ENCODE measurements around the gene ETS1. TPM values are rescaled to one million over a fixed set of nuclear protein-coding genes. Genes with fewer than 3 reads are reported as not detected.

ETS1 gene
- polyA plus RNA-seq, 1 donor (not counting 4 experiments of a cell fraction or from before 2014, with no cell fraction given), result 41.0 TPM

DNA sequence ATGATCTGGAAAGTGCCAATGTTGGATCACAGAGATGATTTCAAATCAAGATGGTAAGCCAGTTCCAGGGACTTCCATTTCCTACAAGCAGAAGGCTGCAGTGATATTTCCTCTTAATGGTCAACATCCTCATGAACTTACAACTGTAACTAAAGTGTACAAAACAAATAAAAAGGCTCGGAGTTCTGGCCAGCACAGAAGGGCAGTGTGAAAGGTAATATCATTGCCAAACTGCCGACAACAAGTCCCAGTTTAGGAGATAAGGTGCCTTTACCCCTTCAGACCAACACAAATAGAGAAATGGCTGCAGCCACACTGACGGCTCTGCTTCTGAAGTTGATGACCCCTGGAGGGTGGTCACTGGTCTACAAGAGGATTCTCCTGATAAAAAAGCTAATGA is 91.1 kb downstream of the ETS1 start:
- peaks cover 61% of the 10 kb centered on the region for H3K4me1 ChIP-seq (ENCODE audit: control insufficient read depth, extremely low read depth, insufficient read depth, low read length)

GRCh38 chr11:128494418-128495332 is 92.7 kb downstream of the ETS1 start:
- no peak overlapping the region for H3K4me2 ChIP-seq (ENCODE audit: control insufficient read depth, extremely low read depth, insufficient read depth, low read depth, low read length)
- no peaks in the 10 kb centered on the region for H3K27me3 ChIP-seq (ENCODE audit: control insufficient read depth, extremely low read depth, insufficient read depth, low read length)
- peaks cover 12% of the 10 kb centered on the region for H4K20me1 ChIP-seq (ENCODE audit: control insufficient read depth, extremely low read depth, insufficient read depth, low read length)
- peak overlapping the region; percentile 22 for H3K27ac ChIP-seq (ENCODE audit: control insufficient read depth, insufficient read depth, low read length)
- peaks cover 3% of the 10 kb centered on the region for H3K9me1 ChIP-seq (ENCODE audit: control insufficient read depth, extremely low read depth, insufficient read depth, low read length)
- H3K9ac ChIP-seq (ENCODE audit: control insufficient read depth, extremely low read depth, insufficient read depth, low read length), result no peak overlapping the region
- H3K4me3 ChIP-seq (ENCODE audit: control insufficient read depth in 2 of 3, extremely low read depth in 1 of 3, insufficient read depth in 2 of 3, low read depth in 1 of 3, low read length in 3 of 3), result no peak overlapping the region
- peaks cover 7 to 39% of the 10 kb centered on the region in 2 experiments for H3K36me3 ChIP-seq (ENCODE audit: control insufficient read depth in 2 of 2, extremely low read depth in 1 of 2, insufficient read depth in 2 of 2, low read length in 2 of 2)
- dilution Hi-C loops (cut with MboI; ENCODE audit: extremely low pct_ligation_motif_present, low sequenced_read_pairs), result no loop called here
- H3K79me2 ChIP-seq (ENCODE audit: control insufficient read depth, insufficient read depth, low read length), result peaks cover 97% of the 10 kb centered on the region
- TF ChIP-seq EZH2 (IDR thresholded peaks at IDR 0.05; ENCODE audit: low read length) (no peak), CTCF (optimal IDR thresholded peaks at IDR 0.05 in 1 of 3, IDR thresholded peaks at IDR 0.05 in 1 of 3, conservative IDR thresholded peaks at IDR 0.05 in 1 of 3; ENCODE audit: extremely low read depth in 1 of 3, insufficient read depth in 2 of 3, low read length in 3 of 3) (no peak)
- H3K9me3 ChIP-seq (ENCODE audit: control insufficient read depth, low read depth, low read length), result no peaks in the 10 kb centered on the region
- H3K4me1 ChIP-seq (ENCODE audit: control insufficient read depth, extremely low read depth, insufficient read depth, low read length), result peaks cover 53% of the 10 kb centered on the region
- DNase-seq (ENCODE audit: low read depth, low spot score) (no peak), FAIRE-seq (no peak)
- no peak overlapping the region for H2AFZ ChIP-seq (ENCODE audit: control insufficient read depth, low read length)

More for the DNA sequence above, 91.1 kb downstream of the ETS1 start:
- dilution Hi-C loops (cut with MboI; ENCODE audit: extremely low pct_ligation_motif_present, low sequenced_read_pairs), result no loop called here
- H3K27me3 ChIP-seq (ENCODE audit: control insufficient read depth, extremely low read depth, insufficient read depth, low read length), result no peaks in the 10 kb centered on the region
- H3K27ac ChIP-seq (ENCODE audit: control insufficient read depth, insufficient read depth, low read length), result peak overlapping the region; percentile 70
- no peak overlapping the region for H3K9ac ChIP-seq (ENCODE audit: control insufficient read depth, extremely low read depth, insufficient read depth, low read length)
- DNase-seq (ENCODE audit: low read depth, low spot score), result no peak
- H3K9me3 ChIP-seq (ENCODE audit: control insufficient read depth, low read depth, low read length), result no peaks in the 10 kb centered on the region
- peaks cover 12% of the 10 kb centered on the region for H4K20me1 ChIP-seq (ENCODE audit: control insufficient read depth, extremely low read depth, insufficient read depth, low read length)
- peaks cover 4 to 36% of the 10 kb centered on the region in 2 experiments for H3K36me3 ChIP-seq (ENCODE audit: control insufficient read depth in 2 of 2, extremely low read depth in 1 of 2, insufficient read depth in 2 of 2, low read length in 2 of 2)
- peaks cover 100% of the 10 kb centered on the region for H3K79me2 ChIP-seq (ENCODE audit: control insufficient read depth, insufficient read depth, low read length)
- H3K4me2 ChIP-seq (ENCODE audit: control insufficient read depth, extremely low read depth, insufficient read depth, low read depth, low read length), result peak overlapping the region; percentile 68
- no peak overlapping the region for H3K4me3 ChIP-seq (ENCODE audit: control insufficient read depth in 2 of 3, extremely low read depth in 1 of 3, insufficient read depth in 2 of 3, low read depth in 1 of 3, low read length in 3 of 3)
- FAIRE-seq, result no peak
- H2AFZ ChIP-seq (ENCODE audit: control insufficient read depth, low read length), result no peak overlapping the region
- no peak for TF ChIP-seq CTCF (optimal IDR thresholded peaks at IDR 0.05 in 1 of 3, IDR thresholded peaks at IDR 0.05 in 1 of 3, conservative IDR thresholded peaks at IDR 0.05 in 1 of 3; ENCODE audit: extremely low read depth in 1 of 3, insufficient read depth in 2 of 3, low read length in 3 of 3)
- peaks cover 3% of the 10 kb centered on the region for H3K9me1 ChIP-seq (ENCODE audit: control insufficient read depth, extremely low read depth, insufficient read depth, low read length)

All from keratinocyte (primary cell).